SU-DHL-6 (cell line): ENCODE results near the gene HIVEP3.

Experiments
- EZH2phosphoT487 ChIP-seq: fragments of 200-600 bp; sonication (generic), shearing (Covaris generic); conservative IDR thresholded peaks from 2 replicates; pipeline ENCODE4 v1.6.1; 2018; ENCODE audit warnings: mild to moderate bottlenecking, antibody characterized with exemption, low read length, moderate library complexity, mixed read lengths
- TF ChIP-seq, protein P1 (sequence below): fragments of 200-600 bp; sonication (generic); IDR thresholded peaks from one replicate; pipeline ENCODE4 v1.5.1; 2017; ENCODE audit warnings: antibody characterized with exemption, mild to moderate bottlenecking, low read length, moderate library complexity; ENCODE audit not compliant: insufficient read depth, poor library complexity, severe bottlenecking

- TF ChIP-seq, protein P1, sequence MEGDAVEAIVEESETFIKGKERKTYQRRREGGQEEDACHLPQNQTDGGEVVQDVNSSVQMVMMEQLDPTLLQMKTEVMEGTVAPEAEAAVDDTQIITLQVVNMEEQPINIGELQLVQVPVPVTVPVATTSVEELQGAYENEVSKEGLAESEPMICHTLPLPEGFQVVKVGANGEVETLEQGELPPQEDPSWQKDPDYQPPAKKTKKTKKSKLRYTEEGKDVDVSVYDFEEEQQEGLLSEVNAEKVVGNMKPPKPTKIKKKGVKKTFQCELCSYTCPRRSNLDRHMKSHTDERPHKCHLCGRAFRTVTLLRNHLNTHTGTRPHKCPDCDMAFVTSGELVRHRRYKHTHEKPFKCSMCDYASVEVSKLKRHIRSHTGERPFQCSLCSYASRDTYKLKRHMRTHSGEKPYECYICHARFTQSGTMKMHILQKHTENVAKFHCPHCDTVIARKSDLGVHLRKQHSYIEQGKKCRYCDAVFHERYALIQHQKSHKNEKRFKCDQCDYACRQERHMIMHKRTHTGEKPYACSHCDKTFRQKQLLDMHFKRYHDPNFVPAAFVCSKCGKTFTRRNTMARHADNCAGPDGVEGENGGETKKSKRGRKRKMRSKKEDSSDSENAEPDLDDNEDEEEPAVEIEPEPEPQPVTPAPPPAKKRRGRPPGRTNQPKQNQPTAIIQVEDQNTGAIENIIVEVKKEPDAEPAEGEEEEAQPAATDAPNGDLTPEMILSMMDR = no peak
- TF ChIP-seq EZH2phosphoT487 = no peak
Measured at GRCh38 chr1:41486053-41486370, 432.7 kb downstream of the HIVEP3 start.
